Hypothalamus (tissue), 51 donors: Measurements from ENCODE around the gene DUSP7.
A peak's percentile ranks its signal among the peaks of the same experiment; 100 is the strongest.

Source experiments
- DNase-seq, 51 donors: peaks; one replicate each; lab custom pipeline; 2025; lab: John Stamatoyannopoulos, UW

Gene DUSP7

GRCh38 chr3:52087731-52088130 lies 31.4 kb upstream of the DUSP7 start:
- DNase-seq, result no peak

- no peak for DNase-seq
Measured at GRCh38 chr3:52086976-52087663, 30.7 kb upstream of the DUSP7 start.

DNA sequence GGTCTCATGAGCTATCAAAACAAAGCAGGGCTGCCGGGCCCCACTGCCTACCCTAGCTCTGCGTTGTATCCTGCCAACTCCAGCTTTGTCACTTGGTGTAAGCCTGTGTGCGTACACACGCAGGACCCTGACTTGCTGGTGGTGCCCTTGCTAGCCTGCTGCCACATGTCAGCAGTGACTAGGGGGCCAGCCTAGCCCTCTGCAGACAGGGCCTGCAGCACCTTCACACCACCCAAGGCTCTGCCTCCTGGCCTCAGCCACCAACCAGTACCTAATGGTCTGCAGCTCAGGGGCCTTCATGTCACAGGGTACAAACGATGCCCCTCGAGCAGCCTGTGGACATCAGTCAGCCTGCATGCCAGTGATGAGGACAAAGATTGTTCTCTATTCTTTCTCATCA lies 30.1 kb upstream of the DUSP7 start:
- DNase-seq, result no peak

DNA sequence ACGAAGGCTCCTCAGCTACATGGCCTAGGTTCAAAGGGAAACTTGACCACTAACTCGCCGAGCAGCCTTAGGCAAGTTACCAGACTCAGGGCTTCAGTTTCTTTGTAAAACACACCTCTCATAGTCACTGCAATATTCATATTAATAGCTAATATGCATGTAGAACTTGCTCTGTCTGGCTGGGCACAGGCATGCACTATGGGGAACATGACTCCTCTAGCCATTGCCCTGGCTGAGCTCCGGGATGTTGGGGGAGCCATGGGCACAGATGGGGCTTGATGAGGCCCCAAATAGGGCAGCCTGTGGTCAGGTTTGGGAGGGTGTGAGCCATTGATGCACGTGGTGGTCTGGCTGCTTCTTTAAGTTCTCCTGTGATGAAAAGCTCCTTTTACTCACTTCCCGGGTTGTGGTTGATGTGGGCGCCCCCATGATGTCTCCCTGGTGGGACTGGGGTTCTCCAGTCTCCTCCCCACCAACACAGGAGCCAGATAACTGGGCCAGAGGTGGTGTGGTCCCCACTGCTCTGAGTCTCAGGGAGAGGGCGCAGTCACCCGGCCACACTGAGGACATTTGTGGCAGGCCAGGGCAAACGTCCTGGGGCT lies 29.4 kb upstream of the DUSP7 start:
- no peak for DNase-seq

DNA sequence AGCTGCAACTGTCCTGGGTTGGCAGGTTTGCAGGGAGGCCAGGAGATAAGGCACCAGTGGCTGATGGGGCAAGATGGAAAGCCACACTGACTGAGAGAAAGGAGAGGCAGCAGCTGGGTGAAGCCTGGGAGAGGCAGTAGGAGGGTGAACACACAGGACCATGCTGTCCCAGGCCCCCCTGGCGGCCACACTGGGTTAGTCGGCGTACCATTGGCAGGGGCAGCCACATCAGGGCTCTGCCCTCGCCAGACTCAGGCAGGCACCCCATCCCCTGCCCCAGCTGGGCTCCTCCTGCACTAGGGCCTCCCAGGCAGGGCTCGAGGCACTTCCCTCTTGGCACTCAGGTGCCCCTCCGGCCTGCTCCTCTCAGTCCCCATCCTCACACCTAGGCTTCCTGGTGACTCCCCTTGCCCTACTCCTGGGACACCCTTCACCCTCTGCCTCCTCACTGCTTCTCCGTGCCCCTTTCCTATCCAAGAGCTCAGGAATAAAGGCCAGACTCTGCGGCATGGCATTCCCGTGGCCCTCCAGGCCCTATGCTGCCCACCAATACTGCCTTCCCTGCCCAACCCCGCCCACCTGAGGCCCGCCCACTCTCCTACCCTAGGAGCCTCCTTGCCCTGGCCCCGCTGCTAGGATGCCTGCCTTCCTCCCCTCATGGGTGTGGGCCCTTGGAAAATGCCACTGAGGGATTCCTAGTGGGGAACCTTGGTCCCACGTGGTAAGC lies 28.7 kb upstream of the DUSP7 start:
- no peak for DNase-seq

DNA sequence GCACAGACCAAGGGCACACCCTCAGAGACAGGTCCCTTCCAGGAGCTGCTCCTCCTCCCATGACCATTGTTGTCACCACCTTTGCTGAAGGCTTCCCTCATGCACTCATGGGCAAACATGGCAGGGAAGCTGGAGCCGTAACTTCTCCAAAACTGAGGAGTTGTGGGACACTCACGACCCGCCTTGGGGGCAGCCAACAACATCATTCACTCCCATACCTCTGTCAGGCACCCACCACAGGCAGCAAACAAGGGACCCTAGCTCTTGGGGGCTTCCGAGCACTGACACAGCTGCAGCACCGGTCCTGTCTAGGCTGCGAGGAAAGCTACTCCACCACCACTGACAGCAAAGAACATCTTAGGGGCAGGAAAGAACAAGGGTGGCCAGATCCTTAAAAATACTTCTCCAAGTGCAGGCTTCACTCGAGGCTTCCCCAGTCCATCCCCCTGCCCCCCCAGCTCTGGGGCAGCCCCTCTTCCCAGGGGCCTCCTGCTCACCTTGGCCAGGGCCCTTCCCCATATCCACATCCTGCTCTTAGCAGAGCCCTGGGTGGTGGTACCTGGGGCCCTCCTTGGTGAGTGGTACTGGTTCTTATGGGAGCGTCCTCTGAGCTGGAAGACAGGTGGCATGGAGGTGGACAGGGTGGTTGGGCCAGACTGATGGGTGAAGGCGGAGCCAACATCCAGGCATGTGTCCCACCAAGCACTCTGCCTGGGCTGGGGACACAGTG lies 28.0 kb upstream of the DUSP7 start:
- no peak for DNase-seq

- DNase-seq, result no peak
Measured at GRCh38 chr3:52083556-52084087, 27.3 kb upstream of the DUSP7 start.

DNA sequence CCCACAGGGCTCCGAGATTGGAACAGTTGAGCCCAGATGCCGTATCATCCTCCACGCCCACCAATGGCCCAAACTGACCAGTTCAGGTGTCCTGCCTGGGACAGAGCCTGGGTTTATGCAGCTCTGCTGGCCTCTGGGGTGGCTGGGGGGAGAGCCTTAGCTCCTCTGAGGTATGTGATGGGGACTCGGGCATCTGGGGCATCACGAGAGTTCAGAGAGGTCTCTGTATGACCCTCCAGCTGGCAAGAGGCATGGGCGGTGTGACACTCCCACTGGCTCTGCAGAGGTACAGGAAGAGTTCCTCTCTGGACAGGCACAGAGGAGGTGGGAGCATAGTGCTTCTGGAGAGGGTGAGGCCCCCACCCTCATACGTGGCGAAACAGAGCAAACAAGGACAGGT lies 26.6 kb upstream of the DUSP7 start:
- no peak for DNase-seq

- no peak for DNase-seq
Measured at GRCh38 chr3:52080830-52081719, 24.7 kb upstream of the DUSP7 start.

DNA sequence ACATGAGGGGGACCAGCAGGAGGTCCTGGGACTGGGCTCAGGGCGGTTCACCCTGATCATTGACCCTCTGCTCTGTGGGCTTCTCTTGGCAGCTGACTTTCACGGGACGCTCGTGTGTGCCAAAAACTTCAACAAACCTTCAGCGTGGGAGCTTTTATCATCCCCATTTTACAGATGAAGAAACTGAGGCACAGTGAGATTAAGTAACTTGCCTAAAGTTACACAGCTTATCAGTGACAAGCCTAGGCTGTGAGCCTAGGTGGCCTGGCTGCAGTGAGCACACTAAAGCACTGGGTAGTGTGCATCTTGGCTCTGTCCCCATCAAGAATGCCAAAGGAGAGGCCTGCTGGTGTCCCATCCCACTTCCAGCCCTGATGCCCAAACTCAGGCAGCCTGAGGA lies 23.6 kb upstream of the DUSP7 start:
- no peak for DNase-seq

DNA sequence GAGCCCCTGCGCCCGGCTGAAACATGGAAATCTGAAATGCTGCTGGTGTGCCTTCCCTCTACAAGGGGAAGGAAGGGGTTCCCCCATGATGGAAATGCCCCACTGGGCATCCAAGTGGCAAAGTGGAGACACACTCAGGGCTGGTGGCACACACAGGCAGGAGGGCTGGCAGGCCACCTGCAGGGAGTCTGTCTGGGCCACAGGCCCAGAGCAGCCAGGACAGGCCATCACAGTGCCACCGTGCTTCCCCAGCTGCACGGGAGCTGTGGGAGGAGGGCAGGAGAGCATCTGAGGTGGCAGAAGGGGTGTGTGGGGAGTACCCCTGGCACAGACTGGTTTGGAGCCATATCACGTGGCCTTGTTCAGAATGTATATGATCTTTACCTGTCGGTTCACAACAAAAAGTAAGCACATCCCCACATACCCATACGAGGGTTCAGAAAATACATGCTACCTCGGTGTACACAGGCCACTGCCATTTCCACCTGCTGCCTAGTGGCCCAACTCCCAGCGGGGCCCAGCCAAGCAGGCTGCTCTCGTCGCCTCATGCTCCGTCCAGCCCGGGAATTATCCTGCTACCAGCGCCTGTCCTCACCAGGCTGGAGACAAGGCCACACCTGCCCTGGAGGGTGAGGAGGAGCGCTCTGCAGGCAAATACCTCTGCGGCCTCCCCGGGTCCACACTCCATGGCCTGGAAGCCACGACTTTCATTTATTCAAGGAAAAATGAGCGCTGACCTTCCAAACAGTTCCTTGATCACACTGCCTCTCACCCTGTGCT lies 22.6 kb upstream of the DUSP7 start:
- DNase-seq, result no peak

DNA sequence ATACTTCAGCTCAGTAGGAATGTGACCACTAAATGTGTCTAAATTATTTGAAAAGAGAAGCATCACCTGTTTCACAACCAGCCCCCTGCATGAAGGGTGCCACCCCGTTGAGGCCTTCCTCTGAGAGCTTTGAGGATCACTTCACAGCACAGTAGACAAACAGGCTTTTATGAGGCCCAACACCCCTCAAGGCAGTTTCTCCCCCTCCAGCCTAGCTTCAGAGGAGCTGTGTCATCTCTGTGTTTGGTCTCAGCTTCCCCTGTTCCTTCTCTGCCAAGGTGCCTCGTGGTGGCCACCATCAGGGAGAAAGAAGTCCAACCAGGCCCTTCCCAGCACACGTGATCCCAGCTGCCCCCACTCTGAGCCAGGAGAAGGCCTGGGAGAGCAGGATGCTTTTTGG lies 21.6 kb upstream of the DUSP7 start:
- DNase-seq, result no peak

GRCh38 chr3:52076896-52077780 lies 20.8 kb upstream of the DUSP7 start:
- DNase-seq, result peak in 4 of 51 donors; percentile 10 to 38 (median 24)

DNA sequence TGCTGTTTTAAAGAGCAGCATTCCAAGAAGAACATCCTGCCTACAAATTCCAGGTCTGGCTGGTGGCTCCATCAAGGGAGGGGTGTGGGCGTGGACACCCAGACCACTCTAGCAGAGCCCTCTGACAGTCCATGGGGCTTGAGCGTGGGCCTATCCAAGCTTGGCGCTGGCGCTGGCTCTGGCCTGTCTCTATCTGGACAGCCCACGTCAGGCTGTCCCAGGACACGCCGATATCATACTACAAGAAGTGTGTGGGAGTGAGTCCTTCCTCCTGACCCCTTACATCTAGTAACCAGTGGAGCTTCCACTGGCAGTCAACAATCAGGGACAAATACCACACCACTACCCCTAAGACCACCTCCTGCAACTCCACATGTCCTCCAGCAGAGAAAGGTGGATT lies 17.1 kb upstream of the DUSP7 start:
- no peak for DNase-seq

DNA sequence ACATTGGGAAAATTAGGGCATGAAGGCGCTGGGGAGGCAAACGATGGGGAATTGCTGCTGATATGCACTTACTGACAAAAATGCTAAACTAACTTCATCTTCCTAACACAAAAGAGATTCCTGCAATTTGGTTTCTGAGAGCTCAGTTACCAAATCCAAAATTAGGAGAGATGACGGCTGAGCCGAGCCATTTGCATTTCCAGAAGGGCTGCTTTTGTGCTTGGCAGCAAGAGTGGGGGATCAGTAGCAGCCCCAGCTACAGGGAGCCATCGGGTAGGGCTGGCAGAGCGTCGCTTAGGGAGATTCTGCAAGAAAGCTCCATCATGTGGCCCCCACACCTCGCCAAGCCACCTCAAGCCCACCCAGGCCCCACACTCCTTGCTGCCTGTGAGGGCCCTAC lies 16.1 kb upstream of the DUSP7 start:
- no peak for DNase-seq

GRCh38 chr3:52072020-52072419 lies 15.6 kb upstream of the DUSP7 start:
- no peak for DNase-seq

- peak in 4 of 51 donors; percentile 11 to 58 (median 44) for DNase-seq
Measured at GRCh38 chr3:52070724-52071621, 14.6 kb upstream of the DUSP7 start.
